ENCODE results near the gene CD4.

Gene CD4

GRCh38 chr12:6765634-6766581, 23.4 kb upstream of the CD4 start, which contains the start of gene PTMS:
Gene PTMS, plus strand, starts transcription at chr12:6766363. Its CDS starts 343 bp downstream, at chr12:6766706.
- no peak for DNase-seq

DNA sequence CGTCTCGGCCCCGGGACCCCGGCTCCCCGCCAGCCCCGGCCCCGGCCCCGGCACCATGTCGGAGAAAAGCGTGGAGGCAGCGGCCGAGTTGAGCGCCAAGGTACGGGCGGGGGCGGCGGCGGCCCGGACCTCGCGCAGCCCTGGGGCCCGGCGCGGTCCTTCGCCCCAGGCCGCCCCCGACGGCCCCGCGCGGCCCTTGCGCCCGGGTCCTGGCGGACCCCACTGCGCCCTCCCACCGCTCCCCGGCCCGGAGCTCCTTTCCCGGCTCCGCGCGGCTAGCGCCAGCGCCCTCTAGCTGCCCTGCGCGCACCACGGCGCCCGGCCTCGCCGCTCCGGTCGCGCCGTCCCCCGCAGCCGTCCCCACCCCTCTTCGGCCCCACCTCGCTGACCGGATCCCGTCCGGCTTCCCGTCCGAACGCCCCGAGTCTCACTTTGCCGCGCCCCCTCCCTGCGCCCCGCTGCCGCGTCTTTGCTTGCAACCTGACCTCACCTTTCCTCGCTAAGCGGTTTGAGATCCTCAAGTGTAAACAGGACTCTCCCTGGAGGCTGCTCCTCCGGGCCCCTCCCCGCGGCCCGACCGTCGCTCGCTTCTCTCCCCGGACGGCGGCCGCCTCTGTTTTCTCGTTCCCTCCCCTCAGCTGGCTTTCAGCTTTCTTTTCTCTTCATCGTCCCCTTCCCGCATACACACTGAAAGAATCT, 22.5 kb upstream of the CD4 start:
- DNase-seq, result peak; percentile 42

GRCh38 chr12:6767353-6768319, 21.7 kb upstream of the CD4 start:
- DNase-seq, result no peak

DNA sequence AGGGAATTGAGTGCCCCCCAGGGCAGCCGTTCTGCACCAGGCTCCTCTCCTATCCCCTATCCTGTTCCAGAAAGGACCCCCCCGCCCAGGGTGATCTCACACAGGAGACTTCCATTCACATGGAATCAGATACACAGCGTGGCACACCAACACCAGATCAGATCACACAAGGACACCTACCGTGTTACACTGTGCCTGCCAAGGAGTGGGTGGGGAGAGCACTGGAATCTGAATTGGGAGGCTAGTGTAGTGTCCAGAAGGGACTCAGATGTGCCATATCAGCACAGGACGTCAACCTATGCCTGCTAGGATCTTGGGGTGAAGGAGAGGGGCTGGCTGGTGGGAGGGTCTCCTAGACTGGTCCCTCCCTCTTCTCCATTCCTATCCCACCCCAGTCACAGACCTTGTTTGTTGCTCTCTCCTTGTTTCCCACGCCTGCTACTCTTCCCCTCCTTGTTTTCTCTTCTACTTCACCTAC, 20.9 kb upstream of the CD4 start:
- no peak for DNase-seq

DNA sequence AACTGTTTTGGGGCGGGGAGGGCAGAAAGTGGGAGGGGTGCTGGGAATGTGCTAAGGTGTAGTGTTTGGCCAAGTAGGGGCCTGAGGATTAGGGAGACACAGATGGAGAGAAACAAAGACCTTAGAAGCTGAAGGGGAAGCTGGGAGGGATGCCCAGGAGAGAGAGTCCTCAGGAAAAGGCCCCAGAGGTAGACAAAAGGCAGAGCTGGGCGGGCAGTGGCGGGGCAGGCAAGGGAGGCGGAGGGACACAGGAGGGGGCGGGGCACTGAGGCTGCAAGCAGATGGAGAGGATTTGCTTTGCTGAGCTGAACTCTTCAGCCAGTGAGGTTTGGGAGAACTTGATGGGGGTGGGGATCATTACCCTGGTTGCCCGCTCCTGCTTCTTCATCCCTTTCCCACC, 20.3 kb upstream of the CD4 start:
- DNase-seq, result no peak

DNA sequence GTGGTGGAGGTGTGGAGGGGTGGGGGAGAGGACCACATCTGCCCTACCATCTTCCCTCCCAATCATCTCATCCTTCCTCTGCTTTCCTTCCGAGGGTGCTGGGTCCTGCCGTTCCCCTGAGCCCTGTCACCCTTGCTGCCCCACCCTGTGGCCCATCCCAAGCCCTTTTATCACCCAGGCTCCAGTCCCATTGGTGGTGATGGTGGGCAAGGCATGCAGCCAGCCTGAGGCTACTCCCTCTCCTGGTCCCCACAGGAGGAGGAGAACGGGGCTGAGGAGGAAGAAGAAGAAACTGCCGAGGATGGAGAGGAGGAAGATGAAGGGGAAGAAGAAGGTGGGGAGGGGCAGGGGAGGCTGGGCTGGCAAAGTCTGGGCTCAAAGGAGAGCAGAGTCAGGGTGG, 19.7 kb upstream of the CD4 start:
- no peak for DNase-seq

- DNase-seq, result no peak
These were observed 19.2 kb upstream of the CD4 start for GRCh38 chr12:6770094-6770493.

- DNase-seq, result no peak
These were observed 18.7 kb upstream of the CD4 start for GRCh38 chr12:6770600-6770999.

DNA sequence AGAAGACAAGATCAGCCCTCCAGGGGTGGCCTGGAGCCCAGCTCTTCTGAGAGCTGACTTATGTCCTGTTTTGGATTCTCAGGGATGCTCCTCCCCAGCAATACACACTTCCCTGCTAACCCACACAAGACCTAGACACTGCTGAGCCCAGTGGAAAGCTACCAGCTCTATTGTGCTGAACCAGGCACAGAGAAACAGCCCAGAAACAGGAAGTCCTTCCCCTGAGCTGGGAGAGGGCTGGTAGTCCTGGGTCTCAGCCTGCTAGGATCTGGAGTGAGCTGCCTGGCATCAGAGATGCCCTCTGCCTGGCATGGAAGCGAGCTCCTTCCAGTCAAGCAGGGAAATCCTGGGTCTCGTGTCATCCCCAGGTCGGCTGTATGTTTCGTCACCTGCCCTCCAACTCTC, 18.2 kb upstream of the CD4 start:
- no peak for DNase-seq

DNA sequence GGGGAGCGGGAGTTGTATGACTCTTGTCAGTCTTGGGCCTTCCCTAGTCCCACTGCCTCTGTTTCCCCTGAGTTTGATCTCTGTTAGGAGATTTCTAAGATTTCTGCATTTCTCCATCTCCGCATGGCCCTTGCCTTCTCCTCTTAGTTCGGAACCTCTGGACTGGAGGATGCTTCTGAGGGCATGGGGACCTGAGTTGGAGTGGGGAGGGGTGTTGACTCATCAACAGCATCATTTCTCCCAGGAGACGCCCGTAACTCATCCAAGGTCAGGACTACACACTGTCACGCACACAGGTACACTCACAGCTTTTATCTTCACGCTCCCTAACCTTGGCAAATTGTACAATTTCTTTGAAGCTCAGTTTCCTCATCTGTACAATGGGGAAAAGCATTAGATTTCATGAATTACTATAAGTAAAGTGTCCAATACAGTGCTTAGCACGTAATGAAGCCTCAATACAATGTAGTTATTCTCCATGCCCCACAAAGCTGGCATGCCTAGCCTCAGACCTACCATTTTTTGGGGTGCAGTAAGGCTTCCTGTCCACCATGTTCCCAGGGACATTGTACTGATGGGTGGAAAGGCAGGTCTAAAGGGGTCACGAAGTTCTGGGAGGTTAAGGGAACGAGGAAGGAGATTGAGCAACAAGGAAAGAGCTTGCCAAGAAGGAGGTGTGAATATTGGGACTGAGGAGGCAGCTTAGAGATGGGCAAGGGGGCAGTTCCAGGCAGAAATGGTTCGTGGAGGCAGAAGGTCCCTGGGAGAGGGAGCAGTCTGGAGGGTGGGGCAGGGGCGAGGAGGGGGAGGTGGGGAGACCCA, 17.6 kb upstream of the CD4 start:
- no peak for DNase-seq

DNA sequence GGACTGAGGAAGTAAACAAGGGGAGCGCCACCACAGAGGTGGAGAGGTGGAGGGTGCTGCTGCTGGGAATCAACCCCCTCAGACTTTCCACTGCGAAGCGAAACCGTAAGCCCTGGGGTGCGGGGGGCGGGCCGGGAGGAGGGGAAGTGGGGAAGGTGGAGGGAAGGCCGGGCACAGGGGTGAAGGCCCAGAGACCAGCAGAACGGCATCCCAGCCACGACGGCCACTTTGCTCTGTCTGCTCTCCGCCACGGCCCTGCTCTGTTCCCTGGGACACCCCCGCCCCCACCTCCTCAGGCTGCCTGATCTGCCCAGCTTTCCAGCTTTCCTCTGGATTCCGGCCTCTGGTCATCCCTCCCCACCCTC, 17.0 kb upstream of the CD4 start, which contains the start of gene LAG3:
TSS of gene LAG3 (plus strand) at position 190 of the 365 bp plus-strand sequence. CDS start 333 bp downstream, outside the sequence.
- peak; percentile 37 for DNase-seq

- no peak for DNase-seq
These were observed 16.4 kb upstream of the CD4 start for GRCh38 chr12:6772726-6773589.

GRCh38 chr12:6773590-6774351, 15.6 kb upstream of the CD4 start:
- no peak for DNase-seq

- peak; percentile 62 for DNase-seq
These were observed 14.7 kb upstream of the CD4 start for GRCh38 chr12:6774499-6775062.

DNA sequence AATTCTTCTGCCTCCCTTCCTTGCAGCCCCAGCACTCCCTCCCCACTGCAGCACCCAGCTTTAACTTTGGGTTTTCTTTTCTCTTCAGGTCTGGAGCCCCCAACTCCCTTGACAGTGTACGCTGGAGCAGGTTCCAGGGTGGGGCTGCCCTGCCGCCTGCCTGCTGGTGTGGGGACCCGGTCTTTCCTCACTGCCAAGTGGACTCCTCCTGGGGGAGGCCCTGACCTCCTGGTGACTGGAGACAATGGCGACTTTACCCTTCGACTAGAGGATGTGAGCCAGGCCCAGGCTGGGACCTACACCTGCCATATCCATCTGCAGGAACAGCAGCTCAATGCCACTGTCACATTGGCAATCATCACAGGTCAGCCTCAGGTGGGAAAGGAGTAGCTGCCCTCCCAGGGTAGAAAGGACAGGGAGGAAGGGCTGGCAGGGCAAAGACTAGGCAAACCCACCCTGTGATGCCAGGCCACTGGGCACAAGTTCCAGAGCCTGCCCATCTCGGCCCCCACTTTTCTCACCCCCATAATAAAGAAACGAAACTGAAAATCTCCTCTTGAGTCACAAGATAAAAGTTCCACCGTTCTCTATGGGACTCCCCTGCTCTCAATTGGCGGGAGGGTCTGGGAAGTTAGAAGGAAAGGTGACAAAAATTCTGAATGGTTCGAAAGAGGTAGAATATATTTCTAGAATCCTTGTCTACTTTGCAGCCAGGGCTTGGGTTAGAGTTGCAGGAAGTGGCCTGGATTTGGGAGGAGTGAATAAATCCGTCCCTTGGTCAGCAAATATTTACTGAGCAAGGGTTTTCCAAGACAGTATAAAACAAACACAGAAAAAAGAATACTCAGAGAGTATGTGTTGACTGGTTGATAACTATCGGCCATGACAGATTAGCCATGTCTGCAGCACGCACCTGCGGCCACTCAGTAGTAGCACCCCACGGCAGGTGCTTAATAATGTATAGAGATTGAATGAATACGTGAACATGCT, 13.8 kb upstream of the CD4 start:
- no peak for DNase-seq

DNA sequence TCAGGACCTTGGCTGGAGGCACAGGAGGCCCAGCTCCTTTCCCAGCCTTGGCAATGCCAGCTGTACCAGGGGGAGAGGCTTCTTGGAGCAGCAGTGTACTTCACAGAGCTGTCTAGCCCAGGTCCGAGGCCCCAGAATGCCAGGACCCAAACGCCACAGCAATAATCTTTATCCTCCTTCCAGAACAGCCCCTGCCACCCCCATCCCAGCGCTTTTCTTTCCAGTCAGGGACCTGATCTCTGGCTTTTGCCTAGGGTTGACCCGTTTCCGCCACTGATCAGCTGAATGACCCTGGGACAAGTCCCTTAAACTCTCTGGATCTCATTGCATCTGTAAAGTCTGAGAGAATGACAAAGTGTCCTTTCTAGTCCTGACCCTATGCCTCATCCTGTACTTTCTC, 11.9 kb upstream of the CD4 start:
- DNase-seq, result no peak

- DNase-seq, result no peak
These were observed 11.1 kb upstream of the CD4 start for GRCh38 chr12:6778217-6778573.

All from CD4-positive, alpha-beta T cell treated with Interleukin-15 for 1 hour (primary cell).